Lung (tissue), 12 donors: ENCODE measurements around the gene PAK6. TPM values are rescaled to one million over a fixed set of nuclear protein-coding genes. Genes with fewer than 3 reads are reported as not detected.

ENCODE experiments used
- ATAC-seq: fragments of 200-7000 bp; cut with Tn5 transposase; one replicate; pipeline ENCODE4 v1.9.1; 2020; ENCODE audit warnings: moderate number of reproducible peaks; ENCODE audit not compliant: insufficient read depth, low FRiP score
- DNase-seq, 3 donors: peaks; one replicate each; pipeline ENCODE4 v3.0.0-alpha.2; 2013 to 2017
- H3K27ac ChIP-seq, 2 donors: one replicate each; pipeline ENCODE4 v1.5.1; 2013; ENCODE audit warnings: mild to moderate bottlenecking in 2 of 2, moderate library complexity in 2 of 2, control low read depth in 1 of 2, inconsistent platforms in 1 of 2, low read depth in 1 of 2, low read length in 1 of 2
- H3K27me3 ChIP-seq, 3 donors: one replicate each; pipeline ENCODE4 v1.5.1; 2013; ENCODE audit warnings: low read length in 2 of 3; ENCODE audit not compliant: control insufficient read depth in 3 of 3, insufficient read depth in 3 of 3
- H3K36me3 ChIP-seq, 4 donors: one replicate each; pipeline ENCODE4 v1.5.1; 2013; ENCODE audit warnings: low read length in 4 of 4, mild to moderate bottlenecking in 1 of 4, moderate library complexity in 1 of 4; ENCODE audit not compliant: control insufficient read depth in 4 of 4, insufficient read depth in 4 of 4
- H3K4me1 ChIP-seq, 5 donors: one replicate each; pipeline ENCODE4 v1.5.1; 2013; ENCODE audit warnings: low read length in 5 of 5, mild to moderate bottlenecking in 2 of 5, moderate library complexity in 1 of 5; ENCODE audit not compliant: control insufficient read depth in 5 of 5, insufficient read depth in 5 of 5
- H3K4me3 ChIP-seq: one replicate; pipeline ENCODE4 v1.5.1; 2013; ENCODE audit warnings: mild to moderate bottlenecking, control low read depth, moderate library complexity
- H3K9ac ChIP-seq, 2 donors: one replicate each; pipeline ENCODE4 v1.5.1; 2013; ENCODE audit warnings: low read length in 2 of 2, control low read depth in 1 of 2; ENCODE audit not compliant: insufficient read depth in 1 of 2
- H3K9me3 ChIP-seq, 4 donors: one replicate each; pipeline ENCODE4 v1.5.1; 2013; ENCODE audit warnings: low read length in 3 of 4, mild to moderate bottlenecking in 1 of 4, moderate library complexity in 1 of 4; ENCODE audit not compliant: control insufficient read depth in 4 of 4, insufficient read depth in 3 of 4
- WGBS, 2 donors: extraction: QIAGEN DNeasy Blood & Tissue Kit; methylation state at CpG; one replicate each; pipeline ENCODE4 v1.1.7; 2013; 5-methylcytosine and 5-hydroxymethylcytosine counted together
- polyA plus RNA-seq, 2 donors: library from polyadenylated mRNA; stranded (reverse); fragments of 200-250 nt; gene quantifications; one replicate each; pipeline ENCODE4 v1.2.1, GENCODE V29; 2013
- total RNA-seq, 2 donors: library from RNA; depleted of rRNA in 1 of 2; stranded (reverse); fragments of >200 nt in 1 of 2; gene quantifications; one replicate each; pipeline ENCODE4 v1.2.1, GENCODE V29; 2014 to 2021
- TF ChIP-seq, protein P1 (sequence below): IDR thresholded peaks from 2 replicates; pipeline ENCODE4 v1.5.1; 2012; ENCODE audit warnings: mild to moderate bottlenecking; ENCODE audit errors: control extremely low read depth, extremely low read depth
- donor health status: control.
- donor health status: control.
- donor health status: Bipolar disorder and iron deficiency.
- donor health status: healthy.
- donor health status: DM: yes; HTN: yes; CAD: no.

PAK6 gene
- total and polyA plus RNA-seq, 4 donors, result 5.8 to 10.4 (median 7.2) TPM

DNA sequence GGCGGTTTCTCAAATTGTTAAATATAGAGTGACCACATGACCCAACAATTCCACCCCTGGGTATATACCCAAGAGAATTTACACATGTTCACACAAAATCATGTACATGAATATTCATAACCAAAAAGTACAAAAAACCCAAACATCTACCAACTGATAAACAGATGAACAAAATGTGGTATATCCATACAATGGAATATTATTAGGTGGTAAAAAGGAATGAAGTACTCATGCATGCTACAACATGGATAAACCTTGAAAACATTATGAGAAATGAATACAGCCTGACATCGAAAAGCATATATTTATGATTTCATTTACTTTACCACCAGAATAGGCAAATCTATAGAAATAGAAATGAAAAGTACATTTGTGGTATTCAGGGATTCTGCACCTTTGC is 61.5 kb downstream of the PAK6 start:
- Histone ChIP-seq H3K9ac (no peak overlapping the region), H3K9me3 (peaks cover 0 to 2% (median 0%) of the 10 kb centered on the region in 4 donors), H3K4me3 (no peak overlapping the region), H3K27ac (no peak overlapping the region), H3K27me3 (no peaks in the 10 kb centered on the region), H3K4me1 (peaks cover 0 to 24% (median 10%) of the 10 kb centered on the region in 5 donors), H3K36me3 (peaks cover 0 to 6% (median 0%) of the 10 kb centered on the region in 4 donors)
- ATAC-seq (no peak), DNase-seq (no peak)
- 97 to 99% methylated on average over 2 of the region's 2 CpGs for WGBS, 2 donors
- TF ChIP-seq, protein P1, sequence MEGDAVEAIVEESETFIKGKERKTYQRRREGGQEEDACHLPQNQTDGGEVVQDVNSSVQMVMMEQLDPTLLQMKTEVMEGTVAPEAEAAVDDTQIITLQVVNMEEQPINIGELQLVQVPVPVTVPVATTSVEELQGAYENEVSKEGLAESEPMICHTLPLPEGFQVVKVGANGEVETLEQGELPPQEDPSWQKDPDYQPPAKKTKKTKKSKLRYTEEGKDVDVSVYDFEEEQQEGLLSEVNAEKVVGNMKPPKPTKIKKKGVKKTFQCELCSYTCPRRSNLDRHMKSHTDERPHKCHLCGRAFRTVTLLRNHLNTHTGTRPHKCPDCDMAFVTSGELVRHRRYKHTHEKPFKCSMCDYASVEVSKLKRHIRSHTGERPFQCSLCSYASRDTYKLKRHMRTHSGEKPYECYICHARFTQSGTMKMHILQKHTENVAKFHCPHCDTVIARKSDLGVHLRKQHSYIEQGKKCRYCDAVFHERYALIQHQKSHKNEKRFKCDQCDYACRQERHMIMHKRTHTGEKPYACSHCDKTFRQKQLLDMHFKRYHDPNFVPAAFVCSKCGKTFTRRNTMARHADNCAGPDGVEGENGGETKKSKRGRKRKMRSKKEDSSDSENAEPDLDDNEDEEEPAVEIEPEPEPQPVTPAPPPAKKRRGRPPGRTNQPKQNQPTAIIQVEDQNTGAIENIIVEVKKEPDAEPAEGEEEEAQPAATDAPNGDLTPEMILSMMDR, result no peak

DNA sequence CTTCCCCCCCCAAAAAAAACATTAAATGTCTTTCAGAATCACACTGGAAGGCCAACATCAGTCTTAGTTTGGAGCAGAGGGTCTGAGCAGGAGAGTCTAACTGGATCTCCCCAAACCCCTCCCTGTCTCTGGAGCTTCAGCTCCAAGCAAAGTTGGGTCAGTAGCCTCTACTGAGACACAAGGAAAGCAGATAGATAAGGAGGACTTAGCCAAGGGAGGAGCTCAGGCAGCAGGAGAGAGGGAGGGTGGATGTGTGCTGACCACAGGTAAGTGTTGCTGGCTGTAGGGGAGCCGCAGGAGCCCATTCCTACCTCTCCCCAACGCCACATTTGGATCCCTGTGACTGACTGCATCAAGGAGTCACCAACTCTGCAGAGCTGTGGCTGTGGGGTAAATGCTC is 61.9 kb downstream of the PAK6 start:
- peaks cover 0 to 24% (median 6%) of the 10 kb centered on the region in 5 donors for H3K4me1 ChIP-seq
- DNase-seq, result no peak
- no peaks in the 10 kb centered on the region for H3K27me3 ChIP-seq
- WGBS, 2 donors, result 97 to 98% methylated on average over 2 of the region's 2 CpGs
- no peak overlapping the region for H3K27ac ChIP-seq
- TF ChIP-seq, protein P1, result no peak
- ATAC-seq, result no peak
- no peak overlapping the region for H3K4me3 ChIP-seq
- H3K36me3 ChIP-seq, result peaks cover 0 to 6% (median 0%) of the 10 kb centered on the region in 4 donors
- no peak overlapping the region for H3K9ac ChIP-seq
- H3K9me3 ChIP-seq, result peaks cover 0 to 2% (median 0%) of the 10 kb centered on the region in 4 donors

DNA sequence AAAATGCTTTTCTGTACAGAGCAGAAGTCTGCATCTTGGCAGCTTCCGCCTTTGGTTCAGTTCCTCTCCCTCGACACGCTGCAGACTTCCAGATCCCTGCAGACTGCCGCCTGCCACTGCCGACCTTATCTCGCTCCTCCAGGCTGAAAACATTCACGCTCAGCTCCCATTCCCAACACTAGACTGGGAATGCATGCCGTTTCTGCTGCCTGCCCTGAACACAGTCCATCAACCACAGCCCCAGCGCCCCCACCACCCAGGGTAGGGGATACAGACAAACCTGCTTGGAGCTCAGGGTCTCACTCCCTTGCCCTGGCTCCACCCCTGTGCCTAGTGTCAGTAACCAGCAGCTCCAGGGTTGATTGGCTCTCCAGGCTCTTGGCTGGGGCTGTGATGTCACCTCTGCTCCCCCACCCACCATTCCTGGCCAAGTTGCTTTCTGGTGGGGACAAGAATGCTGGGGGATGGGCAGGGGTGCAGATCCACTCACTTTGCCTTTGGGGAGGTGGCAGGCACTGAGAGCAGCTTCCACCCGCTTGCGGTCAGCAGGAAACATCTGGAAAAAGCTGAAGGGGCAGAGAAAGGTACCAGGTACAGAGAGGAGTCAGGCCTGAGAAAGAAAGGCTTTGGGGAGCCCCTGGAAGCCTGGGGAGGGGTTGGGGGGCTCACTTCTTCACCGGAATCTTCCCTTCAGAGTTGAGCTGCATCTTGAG is 62.8 kb downstream of the PAK6 start:
- WGBS, 2 donors, result 43 to 57% methylated on average over 12 of the region's 12 CpGs
- Histone ChIP-seq H3K4me1 (peaks cover 0 to 15% (median 4%) of the 10 kb centered on the region in 5 donors), H3K9me3 (peaks cover 0 to 2% (median 0%) of the 10 kb centered on the region in 4 donors), H3K27me3 (no peaks in the 10 kb centered on the region), H3K36me3 (peaks cover 0 to 6% (median 0%) of the 10 kb centered on the region in 4 donors), H3K9ac (no peak overlapping the region), H3K4me3 (no peak overlapping the region), H3K27ac (no peak overlapping the region)
- no peak for ATAC-seq
- DNase-seq, result peak; percentile 47 to 65 (median 50)
- TF ChIP-seq, protein P1, result no peak
